HG03025 (cell line): ENCODE results near the gene KLF16.
"Not testable (repeated sequence)": the region's sequence is repeated elsewhere in the genome, so short reads cannot be mapped to it uniquely, and the experiment has no call there.

Experiments
- ATAC-seq: cut with Tn5 transposase; IDR thresholded peaks from one replicate; pipeline ENCODE4 v1.9.1; 2021; ENCODE audit warnings: mild to moderate bottlenecking, moderate library complexity; ENCODE audit not compliant: unreplicated experiment, low FRiP score

KLF16 gene

GRCh38 chr19:1884719-1885334 lies 21.4 kb upstream of the KLF16 start:
- peak; percentile 23 for ATAC-seq

- no peak for ATAC-seq
These were observed 20.9 kb upstream of the KLF16 start for GRCh38 chr19:1884291-1884718.

GRCh38 chr19:1883784-1884183 lies 20.4 kb upstream of the KLF16 start:
- ATAC-seq = no peak

- no peak for ATAC-seq
These were observed 19.7 kb upstream of the KLF16 start for GRCh38 chr19:1882786-1883692.

- ATAC-seq = no peak
These were observed 18.9 kb upstream of the KLF16 start for GRCh38 chr19:1882089-1882785.

- ATAC-seq = not testable (repeated sequence)
These were observed 18.2 kb upstream of the KLF16 start for GRCh38 chr19:1881393-1882088.

GRCh38 chr19:1880611-1881392 lies 17.4 kb upstream of the KLF16 start:
- no peak for ATAC-seq

- ATAC-seq = not testable (repeated sequence)
These were observed 16.6 kb upstream of the KLF16 start for GRCh38 chr19:1879982-1880381.

GRCh38 chr19:1878583-1878982 lies 15.2 kb upstream of the KLF16 start:
- not testable (repeated sequence) for ATAC-seq

- not testable (repeated sequence) for ATAC-seq
These were observed 13.9 kb upstream of the KLF16 start for GRCh38 chr19:1877280-1877660.

GRCh38 chr19:1876496-1877279 lies 13.3 kb upstream of the KLF16 start:
- not testable (repeated sequence) for ATAC-seq

GRCh38 chr19:1875646-1876495 lies 12.5 kb upstream of the KLF16 start:
- peak; percentile 68 for ATAC-seq

GRCh38 chr19:1875265-1875645 lies 11.9 kb upstream of the KLF16 start:
- ATAC-seq = not testable (repeated sequence)

GRCh38 chr19:1874554-1875185 lies 11.3 kb upstream of the KLF16 start:
- ATAC-seq = no peak

- ATAC-seq = no peak
These were observed 10.4 kb upstream of the KLF16 start for GRCh38 chr19:1873524-1874473.

- ATAC-seq = no peak
These were observed 9.6 kb upstream of the KLF16 start for GRCh38 chr19:1872807-1873523.
